HepG2 (cell line): ENCODE data around the gene CORO7. TPM values are rescaled to one million over a fixed set of nuclear protein-coding genes. Genes with fewer than 3 reads are reported as not detected.
A peak's percentile ranks its signal among the peaks of the same experiment; 100 is the strongest.

Source experiments
- DPF2 ChIP-seq: sonication (generic); formaldehyde crosslinking; IDR thresholded peaks from 2 replicates; pipeline ENCODE4 v1.4.0; 2020; ENCODE audit warnings: mild to moderate bottlenecking, low read depth, missing genetic modification reagents, borderline replicate concordance
- E2F5 ChIP-seq: sonication (generic); formaldehyde crosslinking; conservative IDR thresholded peaks from 2 replicates; pipeline ENCODE4 v1.4.0; 2020; ENCODE audit warnings: missing genetic modification reagents
- ETV5 ChIP-seq: IDR thresholded peaks from 2 replicates; pipeline ENCODE4 v1.6.1; 2018; ENCODE audit warnings: missing biosample characterization, missing genetic modification reagents, inconsistent platforms, borderline replicate concordance
- IKZF1 ChIP-seq: fragments of 450-650 bp; IDR thresholded peaks from 2 replicates; pipeline ENCODE4 v1.7.1; 2016
- MAFK ChIP-seq, 2 experiments: IDR thresholded peaks in 1 of 2; conservative IDR thresholded peaks in 1 of 2; 2 replicates each; pipeline ENCODE4 v1.6.1; 2011; ENCODE audit warnings: improper control_type of control experiment in 2 of 2, low read length in 2 of 2
- RBM22 ChIP-seq: fragments of 200-400 bp; formaldehyde crosslinking; optimal IDR thresholded peaks from 2 replicates; pipeline ENCODE3; 2017; ENCODE audit warnings: mild to moderate bottlenecking, low read length, moderate library complexity
- SOX5 ChIP-seq: IDR thresholded peaks from 2 replicates; pipeline ENCODE4 v1.6.1; 2016; ENCODE audit warnings: borderline replicate concordance
- ZBTB49 ChIP-seq: sonication (generic); formaldehyde crosslinking; IDR thresholded peaks from 2 replicates; pipeline ENCODE4 v1.4.0; 2020; ENCODE audit warnings: missing genetic modification reagents, borderline replicate concordance
- ZNF354B ChIP-seq: sonication (generic); formaldehyde crosslinking; IDR thresholded peaks from 2 replicates; pipeline ENCODE4 v1.8.0; 2022; ENCODE audit warnings: mild to moderate bottlenecking, missing genetic modification reagents
- ZNF44 ChIP-seq: sonication (generic); formaldehyde crosslinking; IDR thresholded peaks from 2 replicates; pipeline ENCODE4 v1.5.1; 2020; ENCODE audit warnings: mild to moderate bottlenecking, missing genetic modification reagents
- ZNF598 ChIP-seq: sonication (generic); formaldehyde crosslinking; IDR thresholded peaks from 2 replicates; pipeline ENCODE4 v1.5.1; 2020; ENCODE audit warnings: mild to moderate bottlenecking, missing genetic modification reagents, borderline replicate concordance
- ZNF609 ChIP-seq: sonication (generic); formaldehyde crosslinking; IDR thresholded peaks from 2 replicates; pipeline ENCODE4 v1.4.0; 2020; ENCODE audit warnings: mild to moderate bottlenecking, missing genetic modification reagents, borderline replicate concordance
- ZNF687 ChIP-seq: sonication (generic); formaldehyde crosslinking; IDR thresholded peaks from 2 replicates; pipeline ENCODE4 v1.5.1; 2020; ENCODE audit warnings: mild to moderate bottlenecking, missing genetic modification reagents, moderate library complexity
- ZNF75D ChIP-seq: sonication (generic); formaldehyde crosslinking; IDR thresholded peaks from 2 replicates; pipeline ENCODE4 v1.8.1; 2023; ENCODE audit warnings: missing genetic modification reagents, mild to moderate bottlenecking, borderline replicate concordance
- ZNF780A ChIP-seq: sonication (generic); formaldehyde crosslinking; IDR thresholded peaks from 2 replicates; pipeline ENCODE4 v1.8.0; 2022; ENCODE audit warnings: mild to moderate bottlenecking, missing genetic modification reagents, moderate library complexity
- ZNF816 ChIP-seq: sonication (generic); formaldehyde crosslinking; IDR thresholded peaks from 2 replicates; pipeline ENCODE4 v1.8.0; 2022; ENCODE audit warnings: missing genetic modification reagents, mild to moderate bottlenecking, borderline replicate concordance
- polyA plus RNA-seq, 8 experiments: library from polyadenylated mRNA; depleted of rRNA in 3 of 8; stranded (reverse) in 7 of 8; unstranded in 1 of 8; fragments of >200 nt; fragmentation: Illumina TruSeq in 4 of 8; extraction: Trizol in 4 of 8; gene quantifications; 2 replicates each; pipeline versions ENCODE4 v1.2.1 to v1.2.3, GENCODE V29; 2011 to 2016; ENCODE audit warnings: low read depth in 4 of 8, missing spikeins in 1 of 8, mixed read lengths in 1 of 8; ENCODE audit not compliant: insufficient read depth in 1 of 8
- total RNA-seq, 5 experiments: library from RNA; depleted of rRNA; stranded (reverse); fragments of >200 nt; fragmentation: Illumina TruSeq; extraction: Trizol; gene quantifications; 2 replicates each; pipeline ENCODE4 v1.2.3, GENCODE V29; 2016; ENCODE audit warnings: low read depth in 1 of 5

CORO7 gene
- total and polyA plus RNA-seq, 2 of the 13 experiments (the other 11 are each of a cell fraction or from before 2014, with no cell fraction given): 9.9 to 14.3 TPM

- TF ChIP-seq ZBTB49 (CRISPR knock-in tag): no peak
- TF ChIP-seq MAFK (conservative IDR thresholded peaks at IDR 0.05 in 1 of 2, IDR thresholded peaks at IDR 0.05 in 1 of 2; ENCODE audit: low read length in 2 of 2): no peak
- TF ChIP-seq SOX5 (CRISPR knock-in tag): no peak
- 0 out of 2 replicates have a peak, but pooled peaks have one; percentile 32 for TF ChIP-seq DPF2 (CRISPR knock-in tag)
- TF ChIP-seq ZNF687 (CRISPR knock-in tag): peak; percentile 50
- no peak for TF ChIP-seq ZNF75D (CRISPR knock-in tag)
- no peak for TF ChIP-seq IKZF1
- no peak for TF ChIP-seq ZNF598 (CRISPR knock-in tag)
- no peak for TF ChIP-seq RBM22
- TF ChIP-seq ZNF44 (CRISPR knock-in tag): no peak
- TF ChIP-seq ZNF816 (CRISPR knock-in tag): no peak
- TF ChIP-seq E2F5: no peak
- TF ChIP-seq ETV5 (CRISPR knock-in tag): no peak
- TF ChIP-seq ZNF354B: no peak
- no peak for TF ChIP-seq ZNF780A (CRISPR knock-in tag)
- no peak for TF ChIP-seq ZNF609 (CRISPR knock-in tag)
Observed at GRCh38 chr16:4321286-4322120, 94.9 kb downstream of the CORO7 start (continued).
